Measurements from ENCODE around the gene ACLY.
"Not testable (repeated sequence)": the region's sequence is repeated elsewhere in the genome, so short reads cannot be mapped to it uniquely, and the experiment has no call there.

The ACLY gene

DNA sequence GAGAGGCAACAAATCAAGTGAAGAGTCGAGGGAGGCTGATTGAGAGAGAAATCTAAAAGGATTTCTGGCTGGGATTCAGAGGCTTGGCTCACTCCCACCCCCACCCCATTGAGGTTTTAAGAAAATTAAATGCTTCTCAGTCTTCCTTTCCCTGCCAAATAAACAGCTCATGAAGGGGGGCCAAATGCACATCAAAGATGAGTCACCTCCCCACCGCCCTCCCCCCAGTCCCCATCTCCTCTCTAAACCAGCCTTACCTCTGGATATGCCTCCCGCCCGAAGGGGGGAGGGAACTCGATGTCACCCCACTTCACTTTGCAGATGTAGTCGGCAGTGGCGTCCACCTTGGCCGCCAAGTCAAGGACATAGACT lies 11.6 kb downstream of the ACLY start:
- Mint-ChIP-seq H3K36me3 (peaks cover 12% of the 10 kb centered on the region), H3K9me3 (no peaks in the 10 kb centered on the region), H3K27ac (no peak overlapping the region), H3K4me3 (no peak overlapping the region), H3K27me3 (no peaks in the 10 kb centered on the region), H3K4me1 (no peaks in the 10 kb centered on the region)

DNA sequence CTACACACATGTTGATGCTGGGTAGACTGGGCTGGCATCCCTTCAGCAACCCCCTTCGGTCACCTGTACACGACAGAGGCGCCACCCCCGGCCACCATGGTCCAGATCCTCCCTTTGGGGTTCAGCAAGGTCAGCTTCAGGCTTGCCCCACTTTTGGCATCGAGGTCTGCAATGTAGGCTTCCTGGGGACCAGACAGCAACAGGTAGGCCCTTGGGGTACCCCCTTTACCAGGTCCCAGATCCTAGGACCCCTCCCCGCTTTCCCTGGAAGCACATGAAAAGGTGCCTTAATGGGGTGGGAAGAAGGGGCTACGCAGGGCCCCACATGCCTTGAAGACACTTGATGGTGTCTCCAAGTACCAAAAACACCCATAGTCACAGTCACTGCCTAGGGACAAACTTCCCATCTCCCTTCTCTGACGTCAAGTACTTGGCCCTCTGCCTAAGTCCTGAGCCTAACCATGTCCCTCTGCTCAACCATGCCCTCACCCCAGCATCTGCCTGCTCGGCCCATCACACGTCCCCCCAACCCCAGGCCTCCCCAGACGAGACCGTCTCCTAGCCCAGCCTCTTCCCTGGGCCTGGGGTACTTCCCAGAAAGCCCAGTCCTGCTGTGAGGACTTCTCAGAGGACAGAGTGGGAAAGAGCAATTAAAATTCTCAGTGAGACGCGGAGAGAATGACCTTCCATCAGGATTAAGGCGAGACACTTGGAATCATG lies 12.1 kb downstream of the ACLY start:
- no peaks in the 10 kb centered on the region for H3K9me3 Mint-ChIP-seq
- no peak overlapping the region for H3K27ac Mint-ChIP-seq
- H3K36me3 Mint-ChIP-seq, result peaks cover 13% of the 10 kb centered on the region
- no peaks in the 10 kb centered on the region for H3K27me3 Mint-ChIP-seq
- no peak overlapping the region for H3K4me3 Mint-ChIP-seq
- H3K4me1 Mint-ChIP-seq, result no peaks in the 10 kb centered on the region

DNA sequence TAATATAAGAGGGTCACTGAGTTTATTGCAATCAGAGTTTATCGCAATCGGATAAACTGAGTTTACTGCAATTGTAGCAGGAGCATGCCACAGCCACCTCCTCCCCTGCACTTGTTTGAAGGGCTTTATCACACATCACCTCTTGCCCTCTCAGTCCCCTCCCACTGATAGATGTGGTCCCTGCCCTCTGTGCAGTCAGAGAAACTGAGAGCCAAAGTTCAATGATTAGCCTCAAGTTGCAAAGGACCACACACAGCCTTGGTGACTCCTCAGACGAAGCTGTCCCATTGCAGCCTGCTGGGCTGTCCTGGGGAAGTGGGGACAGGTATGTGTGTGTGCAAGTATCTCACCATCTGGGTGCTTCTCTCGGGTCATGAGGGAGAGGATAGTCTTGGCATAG lies 13.6 kb downstream of the ACLY start:
- Mint-ChIP-seq H3K4me3 (no peak overlapping the region), H3K36me3 (peaks cover 20% of the 10 kb centered on the region), H3K27ac (no peak overlapping the region), H3K27me3 (no peaks in the 10 kb centered on the region), H3K4me1 (no peaks in the 10 kb centered on the region), H3K9me3 (no peaks in the 10 kb centered on the region)

DNA sequence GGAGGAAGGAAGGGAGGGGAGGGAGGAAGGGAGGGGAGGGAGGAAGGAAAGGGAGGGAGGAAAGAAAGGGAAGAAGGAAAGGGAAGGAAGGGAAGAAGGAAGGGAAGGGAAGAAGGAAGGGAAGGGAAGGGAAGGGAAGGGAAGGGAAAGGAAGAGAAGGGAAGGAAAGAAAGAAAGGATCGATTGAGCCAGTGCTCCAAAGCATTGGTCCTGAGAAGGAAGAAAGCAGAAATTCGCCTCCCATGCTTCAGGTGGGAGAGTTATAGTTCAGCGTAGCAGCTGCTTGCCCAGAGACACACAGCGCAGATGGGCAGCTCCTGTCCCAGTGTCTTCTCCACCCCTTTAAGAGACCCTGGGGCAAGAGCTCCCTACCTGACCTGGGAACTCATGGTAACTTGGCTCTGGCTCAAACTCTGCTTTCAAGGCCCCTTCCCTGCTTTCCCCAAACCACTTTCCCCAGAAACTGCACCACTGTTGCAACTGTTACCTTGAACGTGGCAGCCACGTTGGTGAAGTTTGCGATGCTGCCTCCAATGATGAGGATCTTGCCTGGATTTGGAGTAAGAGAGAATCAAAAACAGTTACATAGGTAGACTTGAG lies 14.4 kb downstream of the ACLY start:
- Mint-ChIP-seq H3K27me3 (no peaks in the 10 kb centered on the region), H3K36me3 (peaks cover 19% of the 10 kb centered on the region), H3K4me1 (no peaks in the 10 kb centered on the region), H3K9me3 (no peaks in the 10 kb centered on the region), H3K4me3 (no peak overlapping the region), H3K27ac (no peak overlapping the region)

DNA sequence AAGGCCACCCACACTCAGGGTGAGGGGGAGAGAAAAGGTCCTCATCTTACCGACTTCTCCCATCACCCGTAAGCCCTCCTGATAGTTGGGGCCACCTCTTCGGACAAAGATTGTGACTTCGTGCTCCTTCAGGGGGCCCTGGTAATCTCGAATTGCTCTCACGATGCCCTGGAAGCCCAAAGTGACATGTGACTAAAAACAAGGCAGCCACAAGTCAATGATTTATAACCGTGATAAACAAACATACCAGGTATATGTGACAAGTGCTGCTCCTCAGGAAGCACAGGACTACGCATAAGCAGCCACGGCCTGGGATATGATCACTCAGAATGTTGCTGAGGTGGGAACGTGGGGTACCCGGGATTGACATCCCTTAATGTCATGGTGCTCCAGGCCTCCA lies 17.1 kb downstream of the ACLY start:
- H3K9me3 Mint-ChIP-seq, result no peaks in the 10 kb centered on the region
- no peak overlapping the region for H3K4me3 Mint-ChIP-seq
- peaks cover 18% of the 10 kb centered on the region for H3K36me3 Mint-ChIP-seq
- H3K27me3 Mint-ChIP-seq, result no peaks in the 10 kb centered on the region
- H3K27ac Mint-ChIP-seq, result no peak overlapping the region
- no peaks in the 10 kb centered on the region for H3K4me1 Mint-ChIP-seq

GRCh38 chr17:41896726-41897125 lies 22.0 kb downstream of the ACLY start:
- no peaks in the 10 kb centered on the region for H3K4me1 Mint-ChIP-seq
- H3K27ac Mint-ChIP-seq, result no peak overlapping the region
- no peak overlapping the region for H3K4me3 Mint-ChIP-seq
- H3K9me3 Mint-ChIP-seq, result no peaks in the 10 kb centered on the region
- no peaks in the 10 kb centered on the region for H3K27me3 Mint-ChIP-seq
- H3K36me3 Mint-ChIP-seq, result peaks cover 20% of the 10 kb centered on the region

GRCh38 chr17:41895617-41896016 lies 23.1 kb downstream of the ACLY start:
- H3K27me3 Mint-ChIP-seq, result no peaks in the 10 kb centered on the region
- H3K4me1 Mint-ChIP-seq, result no peaks in the 10 kb centered on the region
- no peak overlapping the region for H3K4me3 Mint-ChIP-seq
- no peak overlapping the region for H3K27ac Mint-ChIP-seq
- H3K9me3 Mint-ChIP-seq, result no peaks in the 10 kb centered on the region
- H3K36me3 Mint-ChIP-seq, result peaks cover 12% of the 10 kb centered on the region

DNA sequence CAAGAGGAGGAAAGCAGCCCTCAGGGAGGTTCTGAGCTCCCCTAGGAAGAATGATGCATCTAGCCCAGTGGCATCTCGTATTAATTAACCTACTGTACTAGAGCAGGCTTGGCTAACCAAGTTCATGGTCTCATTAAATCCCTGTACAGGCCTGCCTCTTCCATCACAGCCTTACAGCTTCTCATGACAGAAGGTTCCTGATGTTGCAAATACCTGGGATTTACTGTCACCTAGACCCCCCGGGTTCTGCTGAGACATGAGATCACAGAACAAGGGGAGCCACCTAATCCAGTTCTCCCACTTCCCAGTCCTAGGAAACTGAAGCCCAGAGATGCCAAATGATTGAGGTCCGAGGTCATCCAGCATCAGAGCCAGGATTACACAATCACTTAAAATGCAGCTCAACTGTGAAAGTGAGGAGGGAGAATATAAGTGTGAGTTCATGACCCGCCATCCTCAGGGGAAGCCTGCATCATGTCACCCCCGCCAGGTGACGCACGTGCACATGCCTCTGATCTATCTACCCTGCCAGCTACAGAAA lies 23.9 kb downstream of the ACLY start:
- Mint-ChIP-seq H3K27me3 (no peaks in the 10 kb centered on the region), H3K4me1 (no peaks in the 10 kb centered on the region), H3K36me3 (peaks cover 12% of the 10 kb centered on the region), H3K9me3 (no peaks in the 10 kb centered on the region), H3K4me3 (no peak overlapping the region), H3K27ac (no peak overlapping the region)

DNA sequence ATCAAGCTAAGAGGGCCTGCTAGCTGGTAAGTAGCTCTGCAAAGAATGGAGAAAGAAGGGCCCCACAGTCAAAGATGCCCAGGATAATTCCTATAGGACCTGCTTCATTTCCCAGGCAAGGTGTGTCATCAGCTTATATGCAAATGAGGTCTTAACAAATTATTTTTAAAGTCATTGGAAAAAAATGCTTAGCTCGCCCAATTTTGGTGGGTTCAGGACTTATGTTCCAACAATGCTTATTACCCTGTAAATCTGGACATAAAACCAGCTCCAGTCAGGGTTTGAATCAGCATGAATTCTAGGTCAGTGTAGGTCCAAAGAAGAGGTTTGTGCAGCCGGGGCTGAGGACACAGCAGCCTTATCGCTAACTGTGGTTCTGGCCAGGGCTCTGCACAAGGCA lies 25.4 kb downstream of the ACLY start:
- no peaks in the 10 kb centered on the region for H3K9me3 Mint-ChIP-seq
- peaks cover 8% of the 10 kb centered on the region for H3K36me3 Mint-ChIP-seq
- H3K4me3 Mint-ChIP-seq, result no peak overlapping the region
- no peak overlapping the region for H3K27ac Mint-ChIP-seq
- no peaks in the 10 kb centered on the region for H3K4me1 Mint-ChIP-seq
- no peaks in the 10 kb centered on the region for H3K27me3 Mint-ChIP-seq

DNA sequence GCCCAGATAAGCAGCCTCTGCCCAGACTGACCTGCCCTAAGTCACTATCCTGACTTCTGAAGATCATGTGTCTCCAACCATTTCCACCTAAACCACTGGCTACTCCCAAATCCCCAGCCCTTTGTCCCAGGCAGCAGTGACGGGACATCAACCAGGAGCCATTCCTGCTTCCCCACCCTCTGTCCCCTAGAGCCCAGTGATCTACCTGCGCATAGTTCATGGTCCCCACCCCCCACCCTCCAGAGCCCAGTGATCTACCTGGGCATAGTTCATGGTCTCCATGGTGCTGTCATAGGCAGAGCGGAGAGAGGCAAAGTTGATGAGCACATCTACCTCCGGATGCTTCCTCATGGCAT lies 26.8 kb downstream of the ACLY start:
- H3K27ac Mint-ChIP-seq, result no peak overlapping the region

DNA sequence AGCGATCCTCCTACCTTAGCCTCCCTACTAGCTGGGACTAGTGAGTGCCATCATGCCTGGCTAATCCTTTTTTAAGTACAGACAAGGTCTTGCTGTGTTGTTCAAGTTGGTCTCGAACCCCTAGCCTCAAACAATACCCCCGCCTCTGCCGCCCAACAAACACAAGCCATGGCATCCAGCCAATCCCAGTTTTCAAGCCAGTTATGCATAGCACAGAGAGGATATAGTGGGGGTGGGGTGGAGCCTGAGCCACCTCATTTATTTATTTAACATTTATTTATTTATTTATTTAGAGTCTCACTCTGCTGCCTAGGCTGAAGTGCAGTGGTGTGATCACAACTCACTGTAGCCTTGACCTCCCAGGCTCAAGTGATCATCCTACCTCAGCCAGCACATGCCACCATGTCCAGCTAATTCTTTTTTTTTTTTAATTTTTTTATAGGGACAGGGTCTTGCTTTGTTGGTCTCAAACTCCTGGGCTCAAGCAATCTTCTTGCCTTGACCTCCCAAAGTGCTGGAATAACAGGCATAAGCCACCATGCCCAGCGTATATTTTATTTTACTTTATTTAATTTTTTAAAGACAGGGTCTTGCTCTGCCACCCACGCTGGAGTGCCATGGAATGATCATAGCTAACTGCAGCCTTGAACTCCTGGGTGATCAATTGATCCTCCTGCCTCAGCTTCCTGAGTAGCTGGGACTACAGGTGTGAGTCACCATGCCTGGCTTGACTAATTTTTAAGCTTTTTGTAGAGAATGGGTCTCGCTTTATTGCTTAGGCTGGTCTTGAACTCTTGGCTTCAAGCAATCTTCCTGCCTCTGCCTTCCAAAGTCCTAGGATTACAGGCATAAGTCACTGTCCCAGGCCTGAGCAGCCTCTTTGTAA lies 27.4 kb downstream of the ACLY start:
- Mint-ChIP-seq H3K4me3 (no peak overlapping the region), H3K27ac (no peak overlapping the region), H3K9me3 (no peaks in the 10 kb centered on the region), H3K36me3 (peaks cover 6% of the 10 kb centered on the region), H3K4me1 (no peaks in the 10 kb centered on the region), H3K27me3 (no peaks in the 10 kb centered on the region)

More for the DNA sequence above, 26.8 kb downstream of the ACLY start:
- H3K36me3 Mint-ChIP-seq, result peaks cover 8% of the 10 kb centered on the region
- H3K9me3 Mint-ChIP-seq, result no peaks in the 10 kb centered on the region
- H3K4me3 Mint-ChIP-seq, result no peak overlapping the region
- no peaks in the 10 kb centered on the region for H3K4me1 Mint-ChIP-seq
- H3K27me3 Mint-ChIP-seq, result no peaks in the 10 kb centered on the region

DNA sequence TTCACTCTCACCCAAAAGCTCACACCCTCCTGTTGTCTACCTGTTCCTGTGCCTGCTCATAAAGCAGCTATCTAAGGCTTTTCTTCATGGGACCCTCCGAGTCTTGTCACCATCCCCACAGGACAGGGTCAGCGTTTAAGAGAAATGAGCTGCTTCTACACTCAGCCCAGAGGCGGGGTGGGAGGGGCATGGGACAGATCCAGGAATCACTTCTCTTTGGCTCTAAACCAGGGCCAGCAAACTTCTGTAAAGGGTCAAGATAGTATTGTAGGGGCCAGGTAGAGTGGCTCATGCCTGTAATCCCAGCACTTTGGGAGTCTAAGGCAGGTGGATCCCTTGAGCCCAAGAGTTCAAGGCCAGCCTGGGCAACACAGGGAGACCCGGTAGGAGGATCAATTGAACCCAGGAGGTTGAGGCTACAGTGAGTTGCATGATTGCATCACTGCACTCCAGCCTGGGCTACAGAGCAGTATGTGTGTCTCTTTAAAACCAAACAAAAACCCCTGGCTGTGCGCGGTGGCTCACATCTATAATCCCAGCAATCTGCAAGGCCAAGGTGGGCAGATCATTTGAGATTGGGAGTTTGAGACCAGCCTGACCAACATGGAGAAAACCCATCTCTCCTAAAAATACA lies 30.3 kb downstream of the ACLY start:
- no peaks in the 10 kb centered on the region for H3K9me3 Mint-ChIP-seq
- H3K27ac Mint-ChIP-seq, result no peak overlapping the region
- H3K27me3 Mint-ChIP-seq, result no peaks in the 10 kb centered on the region
- H3K4me1 Mint-ChIP-seq, result no peaks in the 10 kb centered on the region
- no peak overlapping the region for H3K4me3 Mint-ChIP-seq
- H3K36me3 Mint-ChIP-seq, result peaks cover 5% of the 10 kb centered on the region

- Mint-ChIP-seq H3K27ac (no peak overlapping the region), H3K4me3 (no peak overlapping the region), H3K4me1 (no peaks in the 10 kb centered on the region), H3K27me3 (no peaks in the 10 kb centered on the region), H3K36me3 (peaks cover 7% of the 10 kb centered on the region), H3K9me3 (no peaks in the 10 kb centered on the region)
These were observed 33.0 kb downstream of the ACLY start for GRCh38 chr17:41885733-41886132.

DNA sequence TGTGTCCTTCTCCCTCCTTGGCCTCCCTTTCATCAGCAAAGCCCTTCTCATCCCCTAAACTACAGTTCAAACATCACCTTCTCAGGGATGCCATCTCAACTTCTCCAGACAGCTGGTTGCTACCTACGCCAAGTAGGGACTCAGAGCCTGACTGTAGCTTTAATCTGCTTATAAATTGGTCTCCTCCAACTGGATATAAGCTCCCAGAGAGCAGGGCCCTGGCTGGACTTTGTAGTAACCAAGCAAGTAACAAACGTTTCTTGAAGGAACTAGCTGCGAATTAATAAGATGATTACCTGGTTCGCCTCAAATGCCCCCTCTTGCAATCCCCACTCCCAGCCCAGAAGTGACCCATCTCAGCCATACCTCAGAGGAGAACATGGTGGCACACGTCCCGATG lies 36.0 kb downstream of the ACLY start:
- Mint-ChIP-seq H3K27ac (no peak overlapping the region), H3K27me3 (no peaks in the 10 kb centered on the region), H3K9me3 (no peaks in the 10 kb centered on the region), H3K36me3 (peaks cover 11% of the 10 kb centered on the region), H3K4me1 (no peaks in the 10 kb centered on the region), H3K4me3 (no peak overlapping the region)

DNA sequence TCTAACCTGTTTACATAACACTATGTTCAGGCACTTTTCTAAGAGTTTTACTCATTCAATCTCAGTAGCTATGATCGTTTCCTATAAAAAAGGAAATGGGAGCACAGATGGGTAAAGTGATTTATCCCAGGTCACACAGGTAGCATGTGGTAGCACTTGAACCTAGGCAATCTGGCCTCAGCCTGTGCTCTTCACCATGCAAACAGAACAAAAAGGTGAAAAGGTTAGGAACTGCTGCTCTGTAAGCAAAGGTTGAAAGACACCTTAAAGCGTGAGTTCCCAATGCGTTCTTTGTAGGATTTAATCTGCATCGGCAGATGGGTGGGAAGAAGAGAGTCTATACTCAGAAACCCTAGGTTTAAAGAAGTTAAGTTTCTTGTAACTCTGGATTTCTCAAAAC lies 38.6 kb downstream of the ACLY start:
- H3K4me3 Mint-ChIP-seq, result no peak overlapping the region
- no peak overlapping the region for H3K27ac Mint-ChIP-seq
- H3K27me3 Mint-ChIP-seq, result no peaks in the 10 kb centered on the region
- H3K36me3 Mint-ChIP-seq, result peaks cover 11% of the 10 kb centered on the region
- H3K9me3 Mint-ChIP-seq, result no peaks in the 10 kb centered on the region
- no peaks in the 10 kb centered on the region for H3K4me1 Mint-ChIP-seq

- not testable (repeated sequence) for H3K4me3 Mint-ChIP-seq, H3K36me3 Mint-ChIP-seq, H3K4me1 Mint-ChIP-seq, H3K27me3 Mint-ChIP-seq, H3K27ac Mint-ChIP-seq, H3K9me3 Mint-ChIP-seq
These were observed 44.5 kb downstream of the ACLY start for GRCh38 chr17:41874293-41874670.

Data from activated naive CD4-positive, alpha-beta T cell treated with anti-CD3 and anti-CD28 coated beads, Interleukin-2, amount 50 U/mL, for 24 hours (primary cell).